NCI-H1105 (cell line): Measurements from ENCODE around the gene PIGU.
"Not testable (repeated sequence)": the region's sequence is repeated elsewhere in the genome, so short reads cannot be mapped to it uniquely, and the experiment has no call there.

Experiments used
- DNase-seq: peaks from one replicate; lab custom pipeline; 2025; lab: John Stamatoyannopoulos, UW

The PIGU gene

DNA sequence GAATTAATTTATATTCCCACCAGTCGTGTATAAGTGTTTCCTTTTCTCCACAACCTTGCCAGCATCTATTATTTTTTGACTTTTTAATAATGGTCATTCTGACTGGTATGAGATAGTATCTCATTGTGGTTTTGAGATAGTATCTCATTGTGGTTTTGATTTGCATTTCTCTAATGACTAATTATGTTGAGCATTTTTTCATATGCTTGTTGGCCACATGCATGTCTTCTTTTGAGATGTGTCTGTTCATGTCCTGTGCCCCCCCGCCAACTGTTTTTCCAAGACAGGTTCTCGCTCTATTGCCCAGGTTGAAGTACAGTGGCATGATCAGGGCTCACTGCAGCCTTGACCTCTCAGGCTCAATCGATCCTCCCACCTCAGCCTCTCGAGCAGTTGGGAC lies 15.1 kb downstream of the PIGU start:
- DNase-seq = not testable (repeated sequence)

DNA sequence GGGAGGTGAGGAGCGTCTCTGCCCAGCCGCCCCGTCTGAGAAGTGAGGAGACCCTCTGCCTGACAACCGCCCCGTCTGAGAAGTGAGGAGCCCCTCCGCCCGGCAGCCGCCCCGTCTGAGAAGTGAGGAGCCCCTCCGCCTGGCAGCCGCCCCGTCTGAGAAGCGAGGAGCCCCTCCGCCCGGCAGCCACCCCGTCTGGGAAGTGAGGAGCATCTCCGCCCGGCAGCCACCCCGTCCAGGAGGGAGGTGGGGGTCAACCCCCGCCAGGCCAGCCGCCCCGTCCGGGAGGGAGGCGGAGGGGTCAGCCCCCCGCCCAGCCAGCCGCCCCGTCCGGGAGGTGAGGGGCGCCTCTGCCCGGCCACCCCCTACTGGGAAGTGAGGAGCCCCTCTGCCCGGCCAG lies 18.2 kb downstream of the PIGU start:
- not testable (repeated sequence) for DNase-seq

DNA sequence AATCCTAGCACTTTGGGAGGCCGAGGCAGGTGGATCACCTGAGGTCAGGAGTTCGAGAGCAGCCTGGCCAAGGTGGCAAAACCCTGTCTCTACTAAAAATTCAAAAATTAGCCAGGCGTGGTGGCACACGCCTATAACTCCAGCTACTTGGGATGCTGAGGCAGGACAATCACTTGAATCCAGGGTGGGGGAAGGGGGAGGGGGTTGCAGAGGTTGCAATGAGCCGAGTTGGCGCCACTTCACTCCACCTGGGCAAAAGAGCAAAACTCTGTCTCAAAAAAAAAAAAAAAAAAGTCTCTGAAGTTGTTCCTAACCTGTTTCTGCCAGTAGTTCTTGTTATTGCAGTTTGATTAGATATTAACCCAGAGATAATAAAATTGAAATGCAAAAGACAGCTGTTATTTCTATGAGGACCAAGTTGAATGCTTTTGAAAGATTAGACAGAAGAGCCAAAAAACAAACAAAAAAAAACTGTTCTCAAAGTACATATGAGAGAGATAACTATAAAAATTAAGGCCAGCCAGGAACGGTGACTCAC lies 22.6 kb downstream of the PIGU start:
- DNase-seq = no peak

DNA sequence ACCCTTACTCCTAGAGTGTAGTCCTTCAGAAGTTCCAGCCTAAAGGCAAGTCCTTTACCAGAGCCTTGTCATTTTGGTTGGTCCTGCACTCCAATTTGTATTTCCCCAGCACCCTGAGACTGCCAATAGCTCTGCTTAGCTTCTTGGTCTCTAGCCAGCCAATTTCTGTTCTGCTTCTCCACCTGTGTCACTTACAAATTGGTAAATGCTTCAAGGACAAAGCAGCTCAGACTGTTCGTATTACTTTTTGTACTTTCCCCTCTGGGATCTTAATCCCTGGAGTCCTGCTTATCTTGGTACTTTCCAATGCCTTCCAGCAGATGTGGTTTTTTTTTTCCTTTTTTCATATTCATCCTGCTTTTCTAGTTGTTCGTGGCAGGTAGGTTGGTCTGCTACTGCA lies 25.7 kb downstream of the PIGU start:
- DNase-seq = no peak

DNA sequence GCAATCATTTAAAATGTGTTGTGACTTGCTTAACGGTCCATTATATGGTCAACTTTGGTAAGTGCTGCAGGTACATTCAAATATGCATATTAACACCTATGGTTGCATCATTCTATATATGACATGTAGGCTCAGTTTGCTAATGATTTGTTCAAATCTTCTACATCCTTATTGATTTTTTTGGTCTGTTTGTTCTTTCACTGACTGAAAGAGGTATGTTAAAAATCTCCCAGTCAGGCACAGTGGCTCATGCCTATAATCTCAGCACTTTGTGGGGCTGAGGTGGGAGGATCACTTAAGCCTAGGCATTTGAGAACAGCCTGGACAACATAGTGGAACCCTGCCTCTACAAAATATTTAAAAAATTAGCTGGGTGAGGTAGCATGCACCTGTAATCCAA lies 29.2 kb downstream of the PIGU start:
- DNase-seq = no peak

DNA sequence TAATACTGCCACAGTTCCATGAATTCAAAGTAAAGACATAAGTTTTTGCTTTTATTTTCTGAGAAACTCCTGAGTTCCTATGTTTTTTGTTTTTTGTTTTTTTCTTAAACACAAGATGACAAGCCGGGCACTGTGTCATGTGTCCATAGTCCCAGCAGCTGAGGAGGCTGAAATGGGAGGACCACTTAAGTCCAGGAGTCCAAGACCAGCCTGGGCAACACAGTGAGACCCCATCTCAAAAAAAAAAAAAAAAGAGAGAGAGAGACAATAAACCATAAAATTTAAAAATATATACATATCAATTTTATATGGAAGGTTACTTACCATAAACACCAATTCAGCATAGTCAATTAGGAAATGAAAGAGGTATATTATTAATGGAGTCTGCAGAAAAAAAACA lies 31.9 kb downstream of the PIGU start:
- DNase-seq = no peak

DNA sequence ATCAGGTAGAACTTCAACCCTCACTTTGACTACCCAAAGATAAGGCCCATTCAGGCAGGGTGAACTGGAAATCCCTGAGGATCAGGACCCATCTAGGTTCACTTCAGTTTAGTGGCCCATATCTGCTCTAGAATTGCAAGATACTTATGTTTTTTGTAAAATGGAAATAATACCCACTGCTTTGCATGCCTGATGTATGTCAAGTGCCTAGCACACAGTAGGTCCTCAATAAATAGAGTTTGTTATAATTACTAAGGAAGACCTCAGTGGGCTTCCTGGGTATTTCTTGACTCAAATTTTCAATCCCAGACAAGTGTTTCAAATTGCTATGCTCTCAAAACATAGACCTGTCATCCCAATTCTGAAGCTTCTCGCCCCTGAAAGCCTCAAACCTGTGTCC lies 32.5 kb downstream of the PIGU start:
- no peak for DNase-seq

DNA sequence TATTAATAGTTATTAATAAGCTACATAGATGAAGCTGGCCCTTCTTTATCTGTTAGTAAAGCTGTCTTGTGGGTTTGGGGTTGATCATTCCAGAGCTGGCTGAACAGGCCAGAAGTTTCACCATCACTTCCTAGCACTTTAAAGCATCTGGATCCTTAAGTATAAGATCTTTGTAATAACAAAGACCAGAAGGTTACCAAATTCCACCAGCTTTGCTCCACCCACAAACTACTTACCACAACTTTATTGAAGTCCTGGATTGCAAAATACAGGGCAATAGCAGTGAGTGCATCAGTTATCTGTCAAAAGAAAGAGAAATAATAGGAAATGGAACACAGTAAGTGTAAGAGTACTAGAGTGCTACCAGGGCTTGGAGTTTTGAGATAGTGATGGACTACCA lies 33.0 kb downstream of the PIGU start:
- no peak for DNase-seq

DNA sequence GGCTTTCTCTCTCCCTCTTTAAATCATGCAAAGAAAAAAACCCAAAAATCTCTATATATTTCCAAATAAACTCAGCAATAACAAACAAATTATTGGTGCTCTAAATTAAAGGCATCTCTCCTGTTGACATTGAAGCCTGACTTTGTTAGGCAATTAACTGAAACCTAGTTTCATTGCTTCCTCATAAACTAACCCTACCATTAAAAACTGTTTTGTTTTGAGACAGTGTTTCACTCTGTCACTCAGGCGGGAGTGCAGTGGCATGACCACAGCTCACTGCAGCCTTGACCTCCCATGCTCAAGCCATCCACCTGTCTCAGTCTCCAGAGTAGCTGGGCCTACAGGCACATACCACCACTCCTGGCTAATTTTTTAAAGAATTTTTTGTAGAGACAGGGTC lies 34.9 kb downstream of the PIGU start:
- DNase-seq = no peak

DNA sequence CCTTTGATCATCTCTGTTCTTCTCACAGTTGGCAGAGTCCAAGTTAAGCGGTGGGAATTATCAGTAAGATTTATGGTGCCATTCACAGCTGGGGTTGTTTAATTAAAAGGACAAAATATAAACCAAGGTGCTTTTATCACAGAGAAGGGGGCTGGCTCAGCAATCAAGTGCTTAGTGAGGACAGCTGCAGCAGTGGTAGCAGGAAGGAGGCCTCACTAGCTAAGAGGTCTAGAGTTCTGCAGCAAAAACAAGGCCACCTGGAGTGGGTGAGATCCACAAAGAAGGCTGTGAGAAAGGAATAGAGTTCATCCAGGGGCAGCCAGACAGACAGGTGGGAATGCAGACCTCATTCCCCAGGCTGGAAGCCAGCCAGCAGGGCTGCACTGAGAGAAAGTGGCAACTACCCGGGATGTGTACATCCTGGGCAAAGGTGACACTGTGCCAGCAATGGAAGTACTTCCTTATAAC lies 37.1 kb downstream of the PIGU start:
- peak; percentile 97 for DNase-seq

DNA sequence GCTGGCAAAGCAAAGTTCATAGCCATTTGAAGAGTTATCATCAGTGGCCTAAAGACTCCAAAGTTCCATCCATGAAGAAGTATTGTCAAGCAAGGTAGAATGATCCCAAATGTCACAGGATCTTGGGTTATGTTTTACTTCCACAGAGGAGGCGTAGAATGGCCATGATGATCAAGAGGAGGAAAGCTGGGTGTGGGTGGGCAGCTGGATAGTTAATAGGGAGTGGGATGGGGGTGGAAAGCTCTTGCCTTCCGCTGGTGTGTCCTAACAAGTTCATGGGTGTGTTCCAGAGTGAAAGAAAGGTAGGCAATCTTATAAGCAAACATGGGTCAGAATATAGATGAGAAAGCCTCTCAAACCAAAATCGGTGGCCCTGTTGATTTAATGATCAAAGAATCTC lies 38.4 kb downstream of the PIGU start:
- no peak for DNase-seq

DNA sequence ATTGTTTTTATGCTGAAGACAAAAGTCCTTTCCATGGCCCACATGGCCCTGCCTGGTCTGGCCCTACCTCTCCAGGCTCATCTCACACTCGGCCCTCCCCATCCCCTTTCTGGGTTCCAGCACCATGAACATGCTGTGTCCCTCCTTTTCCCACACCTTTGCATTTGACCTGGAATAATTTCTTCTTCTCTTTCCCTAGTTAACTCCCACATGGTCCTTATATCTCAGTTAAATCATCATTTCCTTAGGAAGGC lies 38.9 kb downstream of the PIGU start:
- no peak for DNase-seq

DNA sequence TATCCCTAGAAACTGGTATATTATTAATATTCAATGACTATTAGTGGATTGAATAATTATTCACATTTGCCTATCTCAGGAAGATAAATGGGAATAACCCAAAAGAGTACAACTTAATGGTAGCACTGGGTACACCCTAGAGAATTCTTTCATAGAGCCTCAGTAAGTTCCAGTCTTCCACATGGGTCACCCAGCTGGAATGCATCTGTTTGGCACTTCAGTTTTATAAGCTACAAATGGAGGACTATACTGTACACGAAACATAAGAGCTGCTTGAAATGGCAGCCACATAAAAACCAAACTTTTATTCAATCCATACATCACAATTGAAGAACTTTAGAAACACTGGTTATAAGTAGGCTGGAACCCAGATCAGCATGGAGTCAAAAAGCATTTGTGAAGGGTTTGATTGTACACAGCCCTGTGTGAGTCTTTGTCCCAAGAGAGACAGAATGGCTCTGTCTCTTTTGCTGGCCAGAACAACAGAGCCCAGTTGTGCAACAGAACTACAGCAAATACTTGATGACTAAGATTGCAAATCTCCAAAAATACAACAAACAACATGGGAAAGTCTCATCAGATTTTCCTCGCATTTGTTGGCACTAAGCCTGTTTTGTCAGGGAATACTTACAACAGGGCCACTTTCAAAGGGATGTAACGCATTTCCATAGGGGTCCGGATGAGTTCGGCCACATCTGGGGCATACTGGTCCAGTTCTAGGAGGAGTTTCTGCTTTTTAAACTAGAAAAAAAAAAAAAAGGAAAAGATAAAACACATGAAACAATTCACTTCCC lies 39.5 kb downstream of the PIGU start:
- no peak for DNase-seq

DNA sequence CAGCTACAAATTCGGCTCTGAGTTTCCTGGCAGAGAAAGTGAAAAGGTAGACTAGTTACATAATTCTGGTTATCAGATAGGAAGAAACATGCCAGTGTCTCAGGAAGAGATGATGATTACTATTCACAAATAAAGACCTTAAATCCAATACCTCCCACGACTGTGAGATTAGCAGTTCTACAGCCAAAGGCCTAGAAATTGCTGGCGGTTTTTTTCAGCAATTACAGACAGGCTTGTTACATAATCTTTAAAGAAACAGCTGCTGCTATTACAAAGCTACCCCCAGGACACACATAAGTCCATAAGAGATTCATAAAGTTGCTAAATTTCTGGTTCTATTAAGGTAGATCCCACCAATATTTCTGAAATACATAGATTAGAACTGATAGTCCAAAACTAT lies 40.2 kb downstream of the PIGU start:
- DNase-seq = no peak

DNA sequence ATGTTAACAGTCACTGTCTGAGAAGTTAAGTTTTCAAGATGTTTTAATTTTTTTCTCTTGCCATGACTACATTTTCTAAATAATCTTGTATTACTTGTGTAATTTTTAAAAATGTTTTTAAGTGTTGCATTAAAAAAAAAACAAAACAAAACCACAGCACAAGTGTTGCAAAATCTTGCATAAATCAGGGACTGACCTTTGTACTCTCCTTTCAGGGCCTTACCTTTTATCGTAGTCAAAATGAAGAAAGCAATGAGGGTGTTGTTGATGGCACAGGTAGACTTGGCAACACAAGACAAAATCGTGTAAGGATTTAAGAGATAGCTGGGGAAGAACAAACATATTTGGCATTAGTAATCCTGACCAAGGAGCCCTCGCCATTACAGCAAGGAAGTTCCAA lies 42.5 kb downstream of the PIGU start:
- DNase-seq = no peak

DNA sequence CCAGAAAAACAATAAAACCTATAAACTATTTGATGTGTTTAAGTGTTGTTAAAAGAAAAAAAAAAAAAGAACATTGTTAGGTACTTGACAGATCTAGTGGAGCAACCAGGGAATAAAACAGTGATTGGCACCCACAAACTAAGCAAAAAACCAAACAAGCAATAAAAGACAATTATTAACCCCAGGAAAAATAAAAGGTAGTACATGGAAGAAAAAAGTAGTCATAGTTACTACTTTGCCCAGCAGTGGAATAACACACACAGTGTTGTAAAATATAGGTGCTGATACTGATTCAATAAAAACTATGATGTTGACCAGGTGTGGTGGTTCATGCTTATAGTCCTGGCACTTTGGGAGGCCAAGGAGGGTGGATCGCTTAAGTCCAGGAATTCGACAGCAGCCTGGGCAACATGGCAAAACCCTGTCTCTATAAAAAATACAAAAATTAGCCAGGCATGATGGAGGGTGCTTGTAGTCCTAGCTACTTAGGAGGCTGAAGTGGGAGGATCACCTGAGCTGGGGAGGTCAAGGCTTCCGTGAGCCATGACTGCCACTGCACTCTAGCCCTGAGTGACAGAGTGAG lies 43.9 kb downstream of the PIGU start:
- DNase-seq = no peak

DNA sequence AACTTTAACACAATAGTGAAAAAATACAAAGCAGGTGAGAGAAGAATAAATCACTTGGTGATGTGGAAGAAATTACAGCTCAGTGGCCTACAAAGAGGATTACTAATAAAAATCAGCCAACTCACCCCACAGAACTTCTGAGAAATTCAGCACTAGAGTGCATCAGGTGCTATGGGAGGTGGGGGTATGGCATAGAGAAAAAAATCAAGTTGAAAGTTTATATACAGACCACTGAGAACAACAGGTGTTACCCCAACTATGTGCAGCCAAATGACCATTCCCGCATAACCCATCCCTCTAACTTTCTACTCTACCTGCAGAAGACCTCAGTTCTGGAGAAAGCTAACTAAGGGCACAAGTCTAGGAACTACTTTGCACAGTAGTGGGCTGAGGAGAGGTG lies 47.0 kb downstream of the PIGU start:
- DNase-seq = no peak

DNA sequence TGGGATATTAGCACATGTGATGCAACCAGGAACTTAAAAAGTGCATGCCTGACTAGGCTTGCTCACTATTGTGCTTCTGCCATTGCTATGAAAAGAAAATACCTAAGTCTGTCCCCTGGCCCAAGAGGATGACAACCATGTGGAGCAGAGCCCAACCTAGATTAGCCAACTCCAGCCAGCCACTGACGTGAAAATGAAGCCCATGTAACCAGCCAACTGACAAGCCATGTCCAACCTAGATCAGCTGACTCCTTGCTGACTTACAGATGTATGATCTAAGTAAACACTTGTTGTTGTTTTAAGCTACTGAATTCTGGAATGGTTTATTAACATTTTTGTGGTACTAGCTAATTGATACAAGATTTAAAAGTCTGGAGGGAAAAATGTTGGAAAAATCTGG lies 47.5 kb downstream of the PIGU start:
- no peak for DNase-seq

DNA sequence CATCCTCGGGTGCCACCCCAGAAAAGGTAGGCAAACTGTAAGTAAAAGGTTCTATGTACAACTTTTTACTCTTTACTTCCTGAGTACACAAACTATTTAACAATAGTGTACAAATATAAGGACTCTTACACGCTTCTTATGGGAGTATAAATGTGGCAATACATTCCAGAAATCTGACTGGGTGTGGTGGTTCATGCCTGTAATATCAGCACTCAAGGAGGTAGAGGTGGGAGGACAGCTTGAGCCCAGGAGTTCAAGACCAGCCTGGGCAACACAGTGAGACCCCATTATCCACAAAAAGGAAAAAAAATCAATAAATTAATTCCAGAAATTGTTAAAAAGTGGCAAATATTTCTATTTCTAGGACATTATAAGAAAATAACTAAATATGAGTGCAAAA lies 48.9 kb downstream of the PIGU start:
- no peak for DNase-seq

DNA sequence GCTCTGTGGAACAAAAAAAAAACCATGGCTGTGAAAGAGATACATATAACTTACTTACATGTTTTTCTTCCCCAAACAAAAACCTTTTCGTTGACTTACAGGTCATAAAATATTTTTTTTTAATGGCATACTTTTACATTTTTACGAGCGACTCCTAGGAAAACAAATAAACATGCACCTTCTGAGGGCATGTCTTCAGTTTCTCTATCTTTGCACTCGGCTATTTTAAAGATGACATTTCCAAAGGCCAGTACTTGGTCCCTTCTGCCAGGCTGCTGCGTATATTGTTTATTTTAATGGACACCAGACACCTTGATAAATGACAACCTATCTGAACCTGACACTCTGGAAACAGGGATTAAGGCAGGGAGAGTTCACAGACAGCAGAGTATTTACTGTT lies 49.4 kb downstream of the PIGU start:
- DNase-seq = no peak

DNA sequence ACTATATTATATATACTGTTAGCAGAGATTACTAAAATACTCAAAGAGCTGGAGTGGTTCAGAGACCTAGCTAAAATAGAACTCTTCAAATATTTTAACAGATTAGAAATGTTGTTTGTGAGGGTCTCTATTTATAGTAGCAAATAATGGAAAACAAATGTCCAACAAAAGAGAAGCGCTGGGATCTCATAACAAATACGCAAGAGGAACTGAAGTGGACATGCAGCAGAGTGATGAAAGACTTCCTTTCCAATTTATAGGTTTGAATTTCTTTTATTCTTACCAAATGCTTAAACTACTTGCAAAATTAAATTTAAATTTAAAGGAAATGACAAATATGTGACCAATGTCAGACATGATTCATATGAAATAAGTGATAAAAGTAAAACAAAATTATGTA lies 49.9 kb downstream of the PIGU start:
- DNase-seq = no peak

DNA sequence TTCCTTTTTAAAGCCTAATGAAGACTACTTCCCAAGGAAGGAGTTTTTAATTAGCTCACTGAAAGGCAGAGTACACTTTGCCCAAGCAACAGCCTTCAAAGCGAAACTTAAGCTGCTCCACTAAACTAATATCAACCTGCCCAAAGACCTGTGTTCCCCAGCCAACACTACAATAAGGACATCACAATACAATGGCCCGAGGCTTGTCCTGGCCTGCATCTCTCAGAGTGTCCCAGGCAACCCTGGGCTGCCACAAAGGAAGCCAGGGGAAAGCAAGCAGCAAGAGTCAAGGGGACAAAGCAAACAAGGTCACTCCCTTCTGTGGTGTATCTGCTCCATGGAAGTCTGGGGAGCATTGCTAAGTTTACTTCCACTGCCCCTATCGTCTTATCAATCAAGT lies 52.3 kb downstream of the PIGU start:
- peak; percentile 17 for DNase-seq

DNA sequence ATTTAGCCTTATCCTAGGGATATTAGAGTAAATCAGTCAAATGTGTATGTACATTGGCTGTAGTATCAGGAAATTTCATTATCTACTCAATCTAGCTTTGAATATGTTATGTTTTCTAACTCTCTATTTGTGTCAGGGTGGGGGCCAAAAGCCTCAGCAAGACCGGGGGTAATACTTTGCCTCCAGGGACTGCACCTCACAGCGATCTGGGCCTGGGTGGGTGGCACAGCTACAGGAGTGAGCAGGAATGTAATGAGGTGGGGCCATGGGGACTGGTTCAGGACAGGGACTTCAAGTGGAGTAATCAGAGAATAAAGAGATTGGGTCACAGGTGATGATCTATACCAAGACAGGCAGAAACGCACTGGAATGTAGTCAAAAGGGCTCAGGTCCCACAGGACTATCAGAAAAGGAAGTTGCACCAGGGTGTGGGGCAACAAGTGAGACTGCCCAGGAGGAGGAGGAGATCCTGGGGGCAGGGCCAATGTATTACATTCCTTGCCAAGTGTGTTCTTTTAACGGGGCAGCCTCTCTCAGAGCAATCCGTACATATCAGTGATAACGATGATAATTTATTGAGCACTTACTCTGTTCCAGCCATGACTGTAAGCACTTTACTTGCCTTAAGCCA lies 54.0 kb downstream of the PIGU start:
- DNase-seq = no peak
